ENCODE data around the gene EVI5L. TPM values are rescaled to one million over a fixed set of nuclear protein-coding genes. Genes with fewer than 3 reads are reported as not detected.

Gene EVI5L
- total and polyA plus RNA-seq, 2 of the 13 experiments (the other 11 are each of a cell fraction or from before 2014, with no cell fraction given), result 1.7 to 2.4 TPM

DNA sequence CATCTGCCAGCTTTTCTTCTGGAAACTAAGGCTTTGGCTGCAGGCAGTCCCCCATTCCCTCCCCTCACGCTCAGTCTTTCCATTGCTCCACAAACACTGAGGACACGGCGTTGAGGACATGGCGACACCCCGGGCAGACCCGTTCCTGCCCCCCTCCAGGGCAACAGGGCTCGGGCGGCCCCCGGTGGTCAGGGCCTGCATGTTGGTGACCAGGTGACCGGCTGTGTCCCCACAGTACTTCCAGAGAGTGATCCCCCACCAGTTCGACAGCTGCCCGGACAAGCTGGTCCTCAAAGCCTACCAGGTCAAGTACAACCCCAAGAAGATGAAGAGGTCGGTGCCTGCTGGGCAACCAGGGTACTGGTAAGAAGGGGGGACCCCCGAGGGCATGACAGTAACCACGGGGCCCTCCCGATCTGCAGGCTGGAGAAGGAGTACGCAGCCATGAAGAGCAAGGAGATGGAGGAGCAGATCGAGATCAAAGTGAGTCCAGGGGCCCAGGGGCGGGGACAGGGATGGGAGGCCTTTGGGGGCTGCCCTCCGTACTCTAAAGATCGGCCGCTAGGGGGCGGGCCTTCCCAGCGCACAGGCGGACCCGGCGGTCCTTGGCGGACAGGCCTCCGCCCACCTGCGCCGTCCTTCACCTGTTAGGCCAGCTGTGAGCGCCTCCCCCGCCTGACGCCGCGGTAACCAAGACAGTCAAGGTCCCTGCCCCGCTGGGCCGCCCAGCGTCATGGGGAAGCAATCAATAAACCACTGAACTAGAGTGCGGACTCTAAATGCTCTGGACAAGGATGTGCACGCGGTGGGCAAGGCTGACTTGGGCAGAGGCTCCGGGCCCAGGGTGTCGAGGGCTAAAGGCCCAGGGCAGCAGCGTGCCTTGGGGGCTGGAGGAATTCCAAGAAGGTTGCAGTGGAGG lies 23.1 kb downstream of the EVI5L start (continued):
- TF ChIP-seq ZNF337 (CRISPR knock-in tag; IDR thresholded peaks at IDR 0.05; ENCODE audit: borderline replicate concordance, low read depth) (peak; percentile 64; the same call in 1 of the 2 replicates), PRPF4 (IDR thresholded peaks at IDR 0.05; ENCODE audit: low read depth, low read length, poor library complexity, severe bottlenecking) (no peak), HNF4G (IDR thresholded peaks at IDR 0.05; ENCODE audit: borderline replicate concordance, low read depth, low read length) (peak; percentile 43; the same call in 1 of the 2 replicates), HNF4G (CRISPR knock-in tag; IDR thresholded peaks at IDR 0.05; ENCODE audit: borderline replicate concordance, low read depth) (peak; percentile 68; the same call in 1 of the 2 replicates), IRF2 (CRISPR knock-in tag; IDR thresholded peaks at IDR 0.05) (peak; percentile 94), REPIN1 (CRISPR knock-in tag; IDR thresholded peaks at IDR 0.05; ENCODE audit: borderline replicate concordance, low read depth) (peak; percentile 97), SALL1 (CRISPR knock-in tag; IDR thresholded peaks at IDR 0.05) (peak; percentile 97), HNRNPL (IDR thresholded peaks at IDR 0.05; ENCODE audit: low read depth, low read length) (peak; percentile 86; the same call in 1 of the 2 replicates), TSC22D2 (CRISPR knock-in tag; IDR thresholded peaks at IDR 0.05; ENCODE audit: borderline replicate concordance) (peak; percentile 92; the same call in 1 of the 2 replicates), ZNF101 (CRISPR knock-in tag; IDR thresholded peaks at IDR 0.05; ENCODE audit: borderline replicate concordance, low read depth) (peak; percentile 84; the same call in 1 of the 2 replicates), ZNF205 (CRISPR knock-in tag; IDR thresholded peaks at IDR 0.05) (peak; percentile 92), ZNF747 (CRISPR knock-in tag; IDR thresholded peaks at IDR 0.05; ENCODE audit: borderline replicate concordance) (peak; percentile 87), ZNF598 (CRISPR knock-in tag; IDR thresholded peaks at IDR 0.05; ENCODE audit: borderline replicate concordance) (0 out of 2 replicates have a peak, but pooled peaks have one; percentile 23), ZNF782 (CRISPR knock-in tag; IDR thresholded peaks at IDR 0.05; ENCODE audit: borderline replicate concordance) (peak; percentile 89; the same call in 1 of the 2 replicates), ZNF614 (CRISPR knock-in tag; IDR thresholded peaks at IDR 0.05; ENCODE audit: borderline replicate concordance) (peak; percentile 94; the same call in 1 of the 2 replicates), GTF2F1 (IDR thresholded peaks at IDR 0.05; ENCODE audit: low read length) (no peak), ZNF124 (CRISPR knock-in tag; IDR thresholded peaks at IDR 0.05) (peak; percentile 67; the same call in 1 of the 2 replicates), MEF2D (CRISPR knock-in tag; IDR thresholded peaks at IDR 0.05) (peak; percentile 81), MED13 (CRISPR knock-in tag; IDR thresholded peaks at IDR 0.05) (peak; percentile 78; the same call in 1 of the 2 replicates), ZBTB21 (CRISPR knock-in tag; IDR thresholded peaks at IDR 0.05) (peak; percentile 68; the same call in 1 of the 2 replicates)
- TF ChIP-seq, protein P1, sequence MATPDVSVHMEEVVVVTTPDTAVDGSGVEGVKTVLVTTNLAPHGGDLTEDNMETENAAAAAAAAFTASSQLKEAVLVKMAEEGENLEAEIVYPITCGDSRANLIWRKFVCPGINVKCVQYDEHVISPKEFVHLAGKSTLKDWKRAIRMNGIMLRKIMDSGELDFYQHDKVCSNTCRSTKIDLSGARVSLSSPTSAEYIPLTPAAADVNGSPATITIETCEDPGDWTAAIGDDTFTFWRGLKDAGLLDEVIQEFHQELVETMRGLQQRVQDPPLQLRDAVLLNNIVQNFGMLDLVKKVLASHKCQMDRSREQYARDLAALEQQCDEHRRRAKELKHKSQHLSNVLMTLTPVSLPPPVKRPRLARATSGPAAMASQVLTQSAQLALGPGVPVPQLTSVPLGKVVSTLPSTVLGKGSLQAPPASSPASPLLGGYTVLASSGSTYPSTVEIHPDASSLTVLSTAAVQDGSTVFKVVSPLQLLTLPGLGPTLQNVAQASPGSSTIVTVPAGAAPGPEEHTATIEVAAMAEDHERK (CRISPR knock-in tag; IDR thresholded peaks at IDR 0.05; ENCODE audit: low read depth), result peak; percentile 33; the same call in 1 of the 2 replicates
- TF ChIP-seq, protein P2, sequence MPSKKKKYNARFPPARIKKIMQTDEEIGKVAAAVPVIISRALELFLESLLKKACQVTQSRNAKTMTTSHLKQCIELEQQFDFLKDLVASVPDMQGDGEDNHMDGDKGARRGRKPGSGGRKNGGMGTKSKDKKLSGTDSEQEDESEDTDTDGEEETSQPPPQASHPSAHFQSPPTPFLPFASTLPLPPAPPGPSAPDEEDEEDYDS (CRISPR knock-in tag; IDR thresholded peaks at IDR 0.05), result peak; percentile 73
- TF ChIP-seq, protein P3, sequence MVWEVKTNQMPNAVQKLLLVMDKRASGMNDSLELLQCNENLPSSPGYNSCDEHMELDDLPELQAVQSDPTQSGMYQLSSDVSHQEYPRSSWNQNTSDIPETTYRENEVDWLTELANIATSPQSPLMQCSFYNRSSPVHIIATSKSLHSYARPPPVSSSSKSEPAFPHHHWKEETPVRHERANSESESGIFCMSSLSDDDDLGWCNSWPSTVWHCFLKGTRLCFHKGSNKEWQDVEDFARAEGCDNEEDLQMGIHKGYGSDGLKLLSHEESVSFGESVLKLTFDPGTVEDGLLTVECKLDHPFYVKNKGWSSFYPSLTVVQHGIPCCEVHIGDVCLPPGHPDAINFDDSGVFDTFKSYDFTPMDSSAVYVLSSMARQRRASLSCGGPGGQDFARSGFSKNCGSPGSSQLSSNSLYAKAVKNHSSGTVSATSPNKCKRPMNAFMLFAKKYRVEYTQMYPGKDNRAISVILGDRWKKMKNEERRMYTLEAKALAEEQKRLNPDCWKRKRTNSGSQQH (CRISPR knock-in tag; IDR thresholded peaks at IDR 0.05; ENCODE audit: low read depth), result peak; percentile 96
- TF ChIP-seq, protein P4, sequence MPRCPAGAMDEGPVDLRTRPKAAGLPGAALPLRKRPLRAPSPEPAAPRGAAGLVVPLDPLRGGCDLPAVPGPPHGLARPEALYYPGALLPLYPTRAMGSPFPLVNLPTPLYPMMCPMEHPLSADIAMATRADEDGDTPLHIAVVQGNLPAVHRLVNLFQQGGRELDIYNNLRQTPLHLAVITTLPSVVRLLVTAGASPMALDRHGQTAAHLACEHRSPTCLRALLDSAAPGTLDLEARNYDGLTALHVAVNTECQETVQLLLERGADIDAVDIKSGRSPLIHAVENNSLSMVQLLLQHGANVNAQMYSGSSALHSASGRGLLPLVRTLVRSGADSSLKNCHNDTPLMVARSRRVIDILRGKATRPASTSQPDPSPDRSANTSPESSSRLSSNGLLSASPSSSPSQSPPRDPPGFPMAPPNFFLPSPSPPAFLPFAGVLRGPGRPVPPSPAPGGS (CRISPR knock-in tag; IDR thresholded peaks at IDR 0.05), result peak; percentile 69; the same call in 1 of the 2 replicates
